ENCODE measurements around the gene SLC39A5. TPM values are rescaled to one million over a fixed set of nuclear protein-coding genes. Genes with fewer than 3 reads are reported as not detected.

Gene SLC39A5
- total and polyA plus RNA-seq, 2 of the 8 experiments (the other 6 are each of a cell fraction or from before 2014, with no cell fraction given) = 0.27 TPM; not detected in 1

DNA sequence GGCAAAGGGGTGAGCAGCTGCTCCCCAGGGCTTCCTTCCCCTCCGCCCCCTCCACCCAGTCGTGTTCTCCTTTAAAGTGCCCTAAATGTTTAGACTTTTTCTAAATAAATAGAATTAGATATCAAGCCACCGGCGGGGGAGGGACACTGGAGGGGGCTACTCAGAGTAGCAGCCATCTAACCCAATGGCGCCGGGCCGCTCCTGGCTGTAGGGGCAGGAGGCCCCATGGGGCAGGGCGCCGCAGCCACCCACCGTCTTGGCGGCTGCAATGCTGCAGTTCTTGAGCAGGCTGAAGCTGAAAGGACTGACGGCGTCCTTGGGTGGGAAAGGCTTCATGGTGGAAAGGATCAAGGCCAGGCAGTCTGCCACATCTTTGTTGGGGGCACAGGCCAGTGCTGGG, 13.1 kb downstream of the SLC39A5 start (continued):
- TF ChIP-seq POLR2AphosphoS5 (IDR thresholded peaks at IDR 0.05; ENCODE audit: low read depth, low read length) (no peak), YY1 (IDR thresholded peaks at IDR 0.05; ENCODE audit: low read depth, low read length) (no peak), CBX5 (IDR thresholded peaks at IDR 0.05; ENCODE audit: low read depth, low read length) (no peak), FOSL1 (IDR thresholded peaks at IDR 0.05; ENCODE audit: insufficient read depth, low read depth, low read length) (no peak)
